Muscle layer of colon (tissue), 2 donors: ENCODE results near the gene TRIOBP.
"Not testable (repeated sequence)": the region's sequence is repeated elsewhere in the genome, so short reads cannot be mapped to it uniquely, and the experiment has no call there.

Experiments used
- H3K27ac ChIP-seq: one replicate; pipeline ENCODE4 v1.7.0; 2013; ENCODE audit warnings: low read depth, mild to moderate bottlenecking, low read length, moderate library complexity
- H3K27me3 ChIP-seq, 2 donors: one replicate each; pipeline ENCODE4 v1.7.0; 2013; ENCODE audit warnings: low read length in 2 of 2, mild to moderate bottlenecking in 2 of 2; ENCODE audit not compliant: insufficient read depth in 2 of 2, control insufficient read depth in 1 of 2
- H3K36me3 ChIP-seq: one replicate; pipeline ENCODE4 v1.7.0; 2013; ENCODE audit warnings: mild to moderate bottlenecking, low read length; ENCODE audit not compliant: insufficient read depth
- H3K4me1 ChIP-seq: one replicate; pipeline ENCODE4 v1.7.0; 2013; ENCODE audit warnings: mild to moderate bottlenecking, low read length; ENCODE audit not compliant: insufficient read depth
- H3K4me3 ChIP-seq, 2 donors: one replicate each; pipeline ENCODE4 v1.7.0; 2013; ENCODE audit warnings: low read length in 2 of 2, low read depth in 1 of 2, mild to moderate bottlenecking in 1 of 2, moderate library complexity in 1 of 2
- H3K9ac ChIP-seq: one replicate; pipeline ENCODE4 v1.7.0; 2013; ENCODE audit warnings: low read length
- H3K9me3 ChIP-seq: one replicate; pipeline ENCODE4 v1.7.0; 2013; ENCODE audit warnings: mild to moderate bottlenecking, low read length
- donor health status: abdominal sarcoma.
- donor health status: Adenocarcinoma of cecum.

Gene TRIOBP

GRCh38 chr22:37703906-37704305 lies 7.1 kb downstream of the TRIOBP start:
- H3K4me1 ChIP-seq, result no peaks in the 10 kb centered on the region
- H3K36me3 ChIP-seq, result no peaks in the 10 kb centered on the region
- H3K4me3 ChIP-seq, result no peak overlapping the region
- H3K9me3 ChIP-seq, result no peaks in the 10 kb centered on the region
- H3K9ac ChIP-seq, result no peak overlapping the region
- H3K27me3 ChIP-seq, result no peaks in the 10 kb centered on the region
- no peak overlapping the region for H3K27ac ChIP-seq

GRCh38 chr22:37704645-37705044 lies 7.8 kb downstream of the TRIOBP start:
- Histone ChIP-seq H3K9me3 (no peaks in the 10 kb centered on the region), H3K9ac (no peak overlapping the region), H3K27ac (no peak overlapping the region), H3K36me3 (no peaks in the 10 kb centered on the region), H3K27me3 (no peaks in the 10 kb centered on the region), H3K4me1 (no peaks in the 10 kb centered on the region), H3K4me3 (no peak overlapping the region)

- Histone ChIP-seq H3K9me3 (no peaks in the 10 kb centered on the region), H3K36me3 (no peaks in the 10 kb centered on the region), H3K9ac (no peak overlapping the region), H3K4me1 (no peaks in the 10 kb centered on the region), H3K27me3 (no peaks in the 10 kb centered on the region), H3K27ac (no peak overlapping the region), H3K4me3 (no peak overlapping the region)
These were observed 8.4 kb downstream of the TRIOBP start for GRCh38 chr22:37705205-37705604.

GRCh38 chr22:37708580-37709444 lies 12.0 kb downstream of the TRIOBP start:
- Histone ChIP-seq H3K4me1 (no peaks in the 10 kb centered on the region), H3K27ac (no peak overlapping the region), H3K4me3 (no peak overlapping the region), H3K9me3 (no peaks in the 10 kb centered on the region), H3K27me3 (no peaks in the 10 kb centered on the region), H3K36me3 (no peaks in the 10 kb centered on the region), H3K9ac (no peak overlapping the region)

DNA sequence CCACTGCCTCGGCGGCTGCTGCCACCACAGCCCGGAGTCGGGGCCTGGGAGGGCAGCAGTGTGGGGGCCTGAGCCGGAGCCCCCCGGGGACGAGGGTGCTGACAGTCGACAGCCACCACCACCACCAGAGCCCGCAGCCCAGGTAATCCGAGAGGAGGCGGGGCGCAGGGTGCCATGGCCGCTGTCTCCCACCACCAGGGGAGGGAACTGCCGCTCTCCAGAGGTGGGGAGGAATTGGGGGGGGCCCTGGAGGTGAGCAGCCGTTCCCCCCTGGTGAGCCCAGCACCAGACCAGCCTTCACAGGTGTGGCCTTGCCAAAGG lies 12.6 kb downstream of the TRIOBP start:
- no peak overlapping the region for H3K9ac ChIP-seq
- H3K36me3 ChIP-seq, result no peaks in the 10 kb centered on the region
- H3K27me3 ChIP-seq, result no peaks in the 10 kb centered on the region
- no peaks in the 10 kb centered on the region for H3K4me1 ChIP-seq
- no peaks in the 10 kb centered on the region for H3K9me3 ChIP-seq
- H3K4me3 ChIP-seq, result no peak overlapping the region
- no peak overlapping the region for H3K27ac ChIP-seq

- Histone ChIP-seq H3K4me1 (no peaks in the 10 kb centered on the region), H3K9ac (no peak overlapping the region), H3K9me3 (no peaks in the 10 kb centered on the region), H3K4me3 (no peak overlapping the region), H3K36me3 (no peaks in the 10 kb centered on the region), H3K27ac (no peak overlapping the region), H3K27me3 (no peaks in the 10 kb centered on the region)
These were observed 13.8 kb downstream of the TRIOBP start for GRCh38 chr22:37710675-37711074.

- H3K4me3 ChIP-seq, result no peak overlapping the region
- H3K27ac ChIP-seq, result no peak overlapping the region
- H3K36me3 ChIP-seq, result no peaks in the 10 kb centered on the region
- no peak overlapping the region for H3K9ac ChIP-seq
- H3K9me3 ChIP-seq, result no peaks in the 10 kb centered on the region
- no peaks in the 10 kb centered on the region for H3K27me3 ChIP-seq
- no peaks in the 10 kb centered on the region for H3K4me1 ChIP-seq
These were observed 14.6 kb downstream of the TRIOBP start for GRCh38 chr22:37711490-37711889.

- H3K9me3 ChIP-seq, result no peaks in the 10 kb centered on the region
- H3K36me3 ChIP-seq, result no peaks in the 10 kb centered on the region
- no peaks in the 10 kb centered on the region for H3K4me1 ChIP-seq
- H3K27ac ChIP-seq, result no peak overlapping the region
- H3K27me3 ChIP-seq, result no peaks in the 10 kb centered on the region
- H3K4me3 ChIP-seq, result no peak overlapping the region
- H3K9ac ChIP-seq, result no peak overlapping the region
These were observed 16.9 kb downstream of the TRIOBP start for GRCh38 chr22:37713761-37714160.

GRCh38 chr22:37714634-37715033 lies 17.8 kb downstream of the TRIOBP start:
- no peak overlapping the region for H3K9ac ChIP-seq
- H3K4me1 ChIP-seq, result no peaks in the 10 kb centered on the region
- H3K36me3 ChIP-seq, result no peaks in the 10 kb centered on the region
- H3K27ac ChIP-seq, result no peak overlapping the region
- no peaks in the 10 kb centered on the region for H3K9me3 ChIP-seq
- no peak overlapping the region for H3K4me3 ChIP-seq
- no peaks in the 10 kb centered on the region for H3K27me3 ChIP-seq

GRCh38 chr22:37715760-37716159 lies 18.9 kb downstream of the TRIOBP start:
- Histone ChIP-seq H3K9ac (no peak overlapping the region), H3K36me3 (no peaks in the 10 kb centered on the region), H3K9me3 (no peaks in the 10 kb centered on the region), H3K27ac (no peak overlapping the region), H3K4me3 (no peak overlapping the region), H3K27me3 (no peaks in the 10 kb centered on the region), H3K4me1 (no peaks in the 10 kb centered on the region)

GRCh38 chr22:37716708-37717107 lies 19.9 kb downstream of the TRIOBP start:
- H3K27ac ChIP-seq, result no peak overlapping the region
- H3K9me3 ChIP-seq, result no peaks in the 10 kb centered on the region
- no peaks in the 10 kb centered on the region for H3K27me3 ChIP-seq
- no peaks in the 10 kb centered on the region for H3K36me3 ChIP-seq
- no peak overlapping the region for H3K9ac ChIP-seq
- H3K4me3 ChIP-seq, result no peak overlapping the region
- no peaks in the 10 kb centered on the region for H3K4me1 ChIP-seq

DNA sequence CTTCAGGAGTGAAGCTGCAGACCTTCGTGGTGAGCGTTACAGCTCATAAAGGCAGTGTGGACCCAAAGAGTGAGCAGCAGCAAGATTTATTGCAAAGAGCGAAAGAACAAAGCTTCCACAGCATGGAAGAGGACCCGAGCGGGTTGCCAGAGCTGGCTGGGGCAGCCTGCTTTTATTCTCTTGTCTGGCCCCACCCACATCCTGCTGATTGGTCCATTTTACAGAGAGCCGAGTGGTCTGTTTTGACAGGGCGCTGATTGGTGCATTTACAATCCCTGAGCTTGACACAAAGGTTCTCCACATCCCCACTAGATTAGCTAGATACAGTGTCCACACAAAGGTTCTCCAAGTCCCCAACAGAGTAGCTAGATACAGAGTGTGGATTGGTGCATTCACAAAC lies 20.4 kb downstream of the TRIOBP start:
- H3K9me3 ChIP-seq, H3K36me3 ChIP-seq, H3K4me3 ChIP-seq, H3K4me1 ChIP-seq, H3K27ac ChIP-seq, H3K27me3 ChIP-seq, H3K9ac ChIP-seq: not testable (repeated sequence)
